ENCODE results near the gene LDLRAD2. TPM values are rescaled to one million over a fixed set of nuclear protein-coding genes. Genes with fewer than 3 reads are reported as not detected.

LDLRAD2 gene
- total RNA-seq, 1 experiment from 2014 or later: 1.0 TPM

GRCh38 chr1:21801100-21801499 is 11.0 kb upstream of the LDLRAD2 start:
- H3T11ph ChIP-seq (ENCODE audit: low read length): no peak overlapping the region
- no peak overlapping the region for H3K23ac ChIP-seq (ENCODE audit: insufficient read length, low read depth, low read length)
- no peak overlapping the region for H3K4me2 ChIP-seq (ENCODE audit: insufficient read depth, insufficient read length, low read length)
- no peak overlapping the region for H2BK20ac ChIP-seq (ENCODE audit: low read depth, low read length, poor library complexity, severe bottlenecking)
- no peak overlapping the region for H3K4ac ChIP-seq (ENCODE audit: low read depth, low read length)
- H2BK15ac ChIP-seq (ENCODE audit: low read depth, low read length): no peak overlapping the region
- no peaks in the 10 kb centered on the region for H3K79me1 ChIP-seq (ENCODE audit: insufficient read depth, low read depth, low read length, poor library complexity, severe bottlenecking)
- Mint-ChIP-seq H3K4me1 (0 out of 4 replicates have a peak, but pooled peaks cover 0 to 3% of the 10 kb centered on the region in 2 experiments), H3K4me3 (no peak overlapping the region), H3K27me3 (ENCODE audit: low read depth) (no peaks in the 10 kb centered on the region), H3K27ac (no peak overlapping the region), H3K36me3 (ENCODE audit: insufficient read depth in 1 of 3, low read depth in 3 of 3) (no peaks in the 10 kb centered on the region), H3K9me3 (peaks cover 0 to 2% of the 10 kb centered on the region in 2 experiments; a peak in 1 of 5 replicates)
- no peaks in the 10 kb centered on the region for H3K79me2 ChIP-seq (ENCODE audit: insufficient read depth, low read length)
- no peak overlapping the region for H4K8ac ChIP-seq (replicated peaks; ENCODE audit: insufficient read length, low read depth, low read length)
- no peak overlapping the region for H2BK120ac ChIP-seq (ENCODE audit: low read depth, low read length, poor library complexity, severe bottlenecking)
- no peak overlapping the region for H2AFZ ChIP-seq (ENCODE audit: low read length)
- no peaks in the 10 kb centered on the region for H3K23me2 ChIP-seq (ENCODE audit: insufficient read length, low read depth, low read length, poor library complexity, severe bottlenecking)
- TF ChIP-seq, protein P1, sequence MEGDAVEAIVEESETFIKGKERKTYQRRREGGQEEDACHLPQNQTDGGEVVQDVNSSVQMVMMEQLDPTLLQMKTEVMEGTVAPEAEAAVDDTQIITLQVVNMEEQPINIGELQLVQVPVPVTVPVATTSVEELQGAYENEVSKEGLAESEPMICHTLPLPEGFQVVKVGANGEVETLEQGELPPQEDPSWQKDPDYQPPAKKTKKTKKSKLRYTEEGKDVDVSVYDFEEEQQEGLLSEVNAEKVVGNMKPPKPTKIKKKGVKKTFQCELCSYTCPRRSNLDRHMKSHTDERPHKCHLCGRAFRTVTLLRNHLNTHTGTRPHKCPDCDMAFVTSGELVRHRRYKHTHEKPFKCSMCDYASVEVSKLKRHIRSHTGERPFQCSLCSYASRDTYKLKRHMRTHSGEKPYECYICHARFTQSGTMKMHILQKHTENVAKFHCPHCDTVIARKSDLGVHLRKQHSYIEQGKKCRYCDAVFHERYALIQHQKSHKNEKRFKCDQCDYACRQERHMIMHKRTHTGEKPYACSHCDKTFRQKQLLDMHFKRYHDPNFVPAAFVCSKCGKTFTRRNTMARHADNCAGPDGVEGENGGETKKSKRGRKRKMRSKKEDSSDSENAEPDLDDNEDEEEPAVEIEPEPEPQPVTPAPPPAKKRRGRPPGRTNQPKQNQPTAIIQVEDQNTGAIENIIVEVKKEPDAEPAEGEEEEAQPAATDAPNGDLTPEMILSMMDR (conservative IDR thresholded peaks at IDR 0.05): no peak
- H3K27ac ChIP-seq (ENCODE audit: insufficient read length, low read depth, low read length): no peak overlapping the region
- no peak overlapping the region for H3K9ac ChIP-seq (ENCODE audit: extremely low read depth, insufficient read length, low read length)
- H3K27me3 ChIP-seq (ENCODE audit: insufficient read depth, low read length): no peaks in the 10 kb centered on the region
- no peak overlapping the region for H3K56ac ChIP-seq (ENCODE audit: insufficient read length, low read depth, low read length)
- H2BK5ac ChIP-seq (ENCODE audit: insufficient read length, low read length): no peak overlapping the region
- H2AK5ac ChIP-seq (ENCODE audit: insufficient read length, low read length): no peak overlapping the region
- H3K4me1 ChIP-seq (ENCODE audit: insufficient read depth, low read length): no peaks in the 10 kb centered on the region
- no peak overlapping the region for H3K14ac ChIP-seq (ENCODE audit: insufficient read depth, low read length)
- H4K20me1 ChIP-seq (ENCODE audit: control insufficient read depth, insufficient read depth, insufficient read length): no peaks in the 10 kb centered on the region
- no peaks in the 10 kb centered on the region for H3K9me3 ChIP-seq (ENCODE audit: control insufficient read depth, low read depth, low read length)
- no peak for DNase-seq
- H2BK12ac ChIP-seq (ENCODE audit: insufficient read length, low read depth, low read length): no peak overlapping the region
- no CpG with 5 or more reads among the region's 4 CpGs for WGBS (ENCODE audit: extremely low coverage, insufficient read length, low lambda C conversion rate)
- H4K5ac ChIP-seq (ENCODE audit: insufficient read length, low read depth, low read length): no peak overlapping the region
- no peak overlapping the region for H3K18ac ChIP-seq (ENCODE audit: insufficient read length, low read depth, low read length)
- no peak overlapping the region for H4K91ac ChIP-seq (ENCODE audit: insufficient read length, low read depth, low read length)
